Keratinocyte (primary cell): ENCODE measurements around the gene SAMD3.

Experiments
- CTCF ChIP-seq, 3 experiments: IDR thresholded peaks in 1 of 3; conservative IDR thresholded peaks in 1 of 3; optimal IDR thresholded peaks in 1 of 3; 2 replicates in 2 of 3; 3 replicates in 1 of 3; pipeline versions ENCODE3 to v1.5.1; 2011; ENCODE audit warnings: low read length in 3 of 3, mild to moderate bottlenecking in 3 of 3, moderate library complexity in 2 of 3, control low read depth in 1 of 3, inconsistent platforms in 1 of 3; ENCODE audit not compliant: insufficient read depth in 2 of 3; ENCODE audit errors: extremely low read depth in 1 of 3
- EZH2 ChIP-seq: IDR thresholded peaks from one replicate; pipeline ENCODE4 v1.6.1; 2012; ENCODE audit warnings: inconsistent platforms, mild to moderate bottlenecking, low read length, moderate library complexity

GRCh38 chr6:130204322-130204721 is 18.4 kb downstream of the SAMD3 start:
- TF ChIP-seq CTCF (optimal IDR thresholded peaks at IDR 0.05 in 1 of 3, IDR thresholded peaks at IDR 0.05 in 1 of 3, conservative IDR thresholded peaks at IDR 0.05 in 1 of 3; ENCODE audit: extremely low read depth in 1 of 3, insufficient read depth in 2 of 3, low read length in 3 of 3) (no peak), EZH2 (no peak)
